Bone marrow (tissue), 2 donors: ENCODE results near the gene DYNLT1.
"Not testable (repeated sequence)": the region's sequence is repeated elsewhere in the genome, so short reads cannot be mapped to it uniquely, and the experiment has no call there.

Source experiments
- DNase-seq, 2 donors: peaks; one replicate each; lab custom pipeline; 2025; lab: John Stamatoyannopoulos, UW

Gene DYNLT1

DNA sequence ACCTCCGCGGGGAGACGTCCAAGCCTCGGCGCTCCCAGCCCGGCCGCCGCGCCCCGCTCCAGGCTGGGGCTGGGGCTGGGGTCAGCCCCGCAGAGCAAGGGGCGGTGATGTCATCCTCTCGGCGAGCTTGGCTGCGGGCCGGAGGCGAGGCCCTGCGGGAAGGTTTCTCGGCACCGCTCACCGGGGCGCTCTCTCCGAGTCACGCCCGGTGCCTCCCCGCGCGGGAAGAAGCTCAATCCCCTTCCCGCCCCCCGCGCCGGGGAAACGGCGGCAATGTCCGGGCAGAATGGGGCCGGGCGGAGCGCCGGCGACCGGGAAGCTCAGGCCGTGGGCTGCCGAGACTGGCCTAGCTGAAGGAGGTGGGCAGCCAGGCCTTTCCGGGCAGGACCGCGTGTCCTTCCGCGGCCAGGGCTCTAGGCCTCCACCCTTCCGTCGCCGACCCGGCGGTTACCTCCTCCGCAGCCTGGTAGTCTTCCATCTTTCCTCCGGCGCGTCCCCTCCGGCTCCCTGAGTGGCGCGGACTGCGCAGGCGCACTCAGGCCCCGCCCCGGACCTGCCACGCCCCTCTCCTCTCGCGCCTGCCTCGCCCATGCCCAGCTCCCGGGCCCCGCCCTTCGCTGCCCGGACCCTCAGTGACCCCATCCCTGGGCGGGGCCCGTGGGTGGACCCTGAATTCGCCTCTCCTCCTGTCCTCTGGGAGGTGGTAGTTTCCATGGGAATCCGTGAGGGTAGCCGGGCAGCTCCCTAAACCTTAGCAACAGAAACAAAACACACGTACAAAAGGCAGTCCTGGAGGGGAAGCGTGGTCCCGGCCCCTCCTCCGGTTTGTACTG is at the start of gene DYNLT1:
TSS of gene DYNLT1 (minus strand) at position 513 of the 833 bp plus-strand sequence. CDS start at position 478, 35 bp downstream.
- peak; percentile 67 to 81 for DNase-seq

DNA sequence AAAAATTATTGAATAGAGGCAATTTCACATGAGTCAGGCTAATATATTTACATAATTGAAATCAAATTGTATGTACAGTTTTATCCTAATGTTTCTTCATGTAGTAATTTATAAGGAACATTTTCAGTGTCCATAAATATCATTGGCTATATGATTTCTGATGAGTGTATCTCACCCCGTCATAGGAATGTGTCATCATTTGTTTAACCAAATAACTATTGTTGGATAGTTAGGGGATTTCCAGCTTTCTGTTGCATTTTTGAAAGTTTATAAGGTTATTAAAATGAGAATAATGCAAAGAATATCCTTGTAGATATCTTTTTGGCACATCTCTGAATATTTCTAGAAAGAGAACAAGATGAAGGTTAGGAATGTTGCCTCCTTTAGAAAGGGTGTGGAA is 44.3 kb upstream of the DYNLT1 start:
- DNase-seq = no peak

DNA sequence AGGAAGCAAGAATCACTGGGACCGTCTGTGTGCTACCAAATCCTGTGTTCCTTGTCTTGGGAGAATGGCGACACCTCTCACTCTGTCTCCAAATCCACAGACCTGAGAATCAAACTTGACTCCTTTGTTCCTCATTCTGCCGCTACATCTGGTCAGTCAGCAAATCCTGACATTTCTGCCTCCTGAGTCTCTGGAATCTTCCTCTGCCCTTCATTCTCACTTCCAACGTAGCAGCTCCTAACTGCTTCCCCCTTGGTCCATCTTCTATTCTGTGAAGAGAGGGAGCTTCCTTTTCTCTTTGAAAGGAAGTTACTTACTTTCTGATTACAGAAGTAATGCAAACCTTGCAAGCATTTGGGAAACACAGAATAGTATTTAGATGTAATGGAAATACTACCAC is 43.0 kb upstream of the DYNLT1 start:
- no peak for DNase-seq

DNA sequence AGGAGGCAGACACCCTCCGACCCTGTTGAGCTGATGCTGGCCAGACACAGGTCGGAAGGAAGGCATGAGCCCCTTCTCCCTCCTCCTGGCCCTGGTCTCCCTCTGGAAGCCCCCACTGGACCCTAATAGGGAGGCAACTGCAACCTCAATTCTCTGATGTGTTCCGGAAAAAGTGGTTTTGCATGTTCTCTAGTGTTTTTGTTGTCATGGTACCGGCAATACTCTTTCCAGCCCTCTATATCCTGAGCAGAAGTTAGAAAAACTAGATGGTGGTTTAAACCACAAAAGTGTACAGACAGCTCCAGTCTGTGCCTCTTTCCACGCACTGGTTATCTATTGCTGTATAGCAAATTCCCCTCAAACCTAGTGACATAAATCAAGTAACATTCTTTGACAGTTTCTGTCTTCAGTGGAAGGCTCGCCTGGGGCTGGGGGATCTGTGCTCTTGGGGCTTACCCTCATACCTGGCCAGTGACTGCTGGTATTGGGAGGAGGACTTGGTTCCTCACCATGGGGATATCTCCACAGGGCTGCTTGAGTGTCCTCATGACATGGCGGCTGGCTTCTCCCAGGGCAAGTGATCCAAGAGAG is 42.3 kb upstream of the DYNLT1 start:
- DNase-seq = peak in 1 of 2 donors; percentile 89

DNA sequence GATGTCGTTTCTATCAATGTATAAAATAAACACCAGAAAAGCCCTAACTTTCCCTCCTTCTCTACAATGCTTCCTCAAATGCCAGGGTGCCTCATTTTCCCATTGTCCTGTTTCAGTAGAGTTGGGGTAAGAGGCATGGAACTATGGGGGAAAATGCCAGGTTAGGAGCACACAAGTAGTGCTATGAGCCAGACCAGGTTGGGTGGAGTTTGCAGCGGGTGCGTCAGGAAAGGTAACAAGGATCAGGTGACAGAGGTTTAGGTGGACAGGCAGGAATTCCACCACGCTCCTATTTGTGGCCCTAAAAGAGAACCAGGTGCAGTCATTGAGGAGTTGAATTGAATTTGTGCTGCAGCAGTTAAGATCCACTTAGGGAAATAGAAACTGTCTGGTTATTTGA is 41.8 kb upstream of the DYNLT1 start:
- DNase-seq = no peak

DNA sequence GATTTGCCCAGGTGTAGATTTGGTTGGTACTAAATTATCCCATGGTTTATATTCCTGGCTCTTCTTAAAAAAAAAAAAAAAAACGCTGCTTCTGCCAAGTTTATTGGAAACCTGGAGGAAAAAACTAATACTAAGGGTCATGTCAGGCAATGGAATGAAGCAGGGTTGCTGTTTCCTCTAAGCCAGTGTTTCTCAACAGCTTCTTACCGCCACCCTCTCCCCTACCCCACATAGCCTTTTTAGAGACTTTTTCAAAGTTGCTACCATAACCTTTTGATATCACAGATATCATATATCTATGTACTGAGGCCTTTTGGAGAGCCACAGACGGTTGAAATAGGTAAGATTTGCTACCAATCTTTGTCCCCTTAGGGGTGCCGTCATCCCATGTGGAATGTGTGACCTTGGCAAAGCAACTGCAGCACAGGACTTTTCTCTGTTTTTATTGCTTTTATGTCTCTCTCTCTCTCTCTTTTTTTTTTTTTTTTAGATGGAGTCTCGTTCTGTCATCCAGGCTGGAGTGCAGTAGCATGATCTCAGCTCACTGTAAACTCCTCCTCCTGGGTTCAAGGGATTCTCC is 40.3 kb upstream of the DYNLT1 start:
- DNase-seq = no peak

DNA sequence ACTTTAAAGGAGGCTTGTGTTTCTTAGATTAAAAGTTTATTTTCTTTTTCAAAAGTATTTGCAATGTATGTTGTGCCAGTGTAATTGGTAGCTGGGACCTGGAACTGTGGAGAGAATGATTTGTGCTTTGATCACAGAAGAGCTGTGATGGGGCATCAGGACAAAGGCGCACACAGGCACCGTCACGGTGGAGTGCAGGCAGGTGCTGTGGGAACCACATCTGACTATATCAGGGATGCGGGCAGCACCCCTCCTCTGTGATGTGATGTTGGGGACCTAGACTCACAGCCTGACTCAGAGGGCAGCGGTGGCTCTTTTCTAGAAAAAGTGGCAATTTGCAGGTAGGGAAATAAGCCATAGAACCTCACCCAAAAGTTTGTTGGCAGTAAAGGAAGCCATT is 39.8 kb upstream of the DYNLT1 start:
- no peak for DNase-seq

DNA sequence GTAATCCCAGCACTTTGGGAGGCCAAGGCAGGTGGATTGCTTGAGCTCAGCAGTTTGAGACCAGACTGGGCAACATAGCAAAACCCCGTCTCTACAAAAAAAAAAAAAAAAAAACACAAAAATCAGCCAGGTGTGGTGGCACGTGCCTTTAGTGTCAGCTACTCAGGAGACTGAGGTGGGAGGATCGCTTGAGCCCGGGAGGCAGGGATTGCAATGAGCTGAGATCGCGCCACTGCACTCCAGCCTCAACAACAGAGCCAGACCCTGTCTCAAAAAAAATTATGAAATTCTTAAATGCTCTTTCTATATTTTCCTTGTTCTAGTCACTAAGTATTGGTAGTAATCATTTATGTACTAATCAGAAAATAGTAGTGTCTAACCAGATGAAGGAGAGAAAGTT is 35.9 kb upstream of the DYNLT1 start:
- DNase-seq = no peak

DNA sequence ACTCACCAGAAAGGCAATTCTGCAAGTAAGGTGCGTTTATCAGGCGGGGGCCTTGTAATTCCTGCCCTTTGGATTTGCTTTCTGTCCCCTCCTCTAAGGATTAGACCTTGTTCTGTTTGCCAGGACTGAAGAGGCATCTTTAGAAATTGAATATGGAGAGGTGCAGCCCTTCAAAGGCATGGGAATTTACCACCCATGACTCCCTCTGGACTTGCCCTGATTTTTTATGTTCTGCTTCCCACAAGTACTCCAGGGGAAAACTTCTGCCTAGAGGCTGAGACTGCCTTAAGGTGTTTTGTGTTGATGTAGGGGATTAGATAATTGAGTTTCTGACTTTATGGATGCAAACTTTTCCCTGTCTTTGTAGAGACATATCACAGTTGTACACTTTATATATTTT is 35.5 kb upstream of the DYNLT1 start:
- no peak for DNase-seq

DNA sequence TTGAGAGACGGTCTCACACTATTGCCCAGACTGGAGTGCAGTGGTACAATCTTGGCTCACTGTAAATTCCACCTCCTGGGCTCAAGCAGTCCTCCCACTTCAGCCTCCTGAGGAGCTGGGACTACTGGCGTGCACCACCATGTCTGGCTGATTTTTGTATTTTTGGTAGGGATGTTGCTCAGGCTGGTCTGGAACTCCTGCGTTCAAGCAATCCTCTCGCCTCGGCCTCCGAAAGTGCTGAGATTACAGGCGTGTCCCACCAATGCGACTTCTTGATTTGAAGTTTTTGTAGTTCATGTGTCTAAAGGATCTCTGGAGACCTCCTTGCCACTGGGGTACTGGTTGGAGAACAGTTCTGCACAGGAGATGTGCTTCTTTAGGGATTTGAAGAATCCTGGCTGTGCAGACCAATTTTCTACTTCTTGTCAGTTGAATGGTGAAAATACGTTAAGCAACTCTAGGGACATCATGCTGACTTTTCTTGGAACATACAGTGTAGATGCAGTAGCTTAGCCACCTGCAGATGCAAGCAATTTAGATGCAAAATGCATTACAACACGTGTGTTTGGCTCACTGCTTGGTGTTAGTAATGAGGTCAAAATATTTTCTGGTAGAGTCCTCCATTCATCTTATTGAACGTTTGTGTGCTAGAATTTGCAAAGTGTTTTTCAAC is 33.5 kb upstream of the DYNLT1 start:
- DNase-seq = no peak

DNA sequence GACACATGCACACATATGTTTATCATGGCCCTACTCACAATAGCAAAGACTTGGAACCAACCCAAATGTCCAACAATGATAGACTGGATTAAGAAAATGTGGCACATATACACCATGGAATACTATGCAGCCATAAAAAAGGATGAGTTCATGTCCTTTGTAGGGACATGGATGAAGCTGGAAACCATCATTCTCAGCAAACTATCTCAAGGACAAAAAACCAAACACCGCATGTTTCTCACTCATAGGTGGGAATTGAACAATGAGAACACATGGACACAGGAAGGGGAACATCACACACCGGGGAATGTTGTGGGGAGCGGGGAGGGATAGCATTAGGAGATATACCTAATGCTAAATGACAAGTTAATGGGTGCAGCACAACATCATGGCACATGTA is 32.6 kb upstream of the DYNLT1 start:
- not testable (repeated sequence) for DNase-seq

DNA sequence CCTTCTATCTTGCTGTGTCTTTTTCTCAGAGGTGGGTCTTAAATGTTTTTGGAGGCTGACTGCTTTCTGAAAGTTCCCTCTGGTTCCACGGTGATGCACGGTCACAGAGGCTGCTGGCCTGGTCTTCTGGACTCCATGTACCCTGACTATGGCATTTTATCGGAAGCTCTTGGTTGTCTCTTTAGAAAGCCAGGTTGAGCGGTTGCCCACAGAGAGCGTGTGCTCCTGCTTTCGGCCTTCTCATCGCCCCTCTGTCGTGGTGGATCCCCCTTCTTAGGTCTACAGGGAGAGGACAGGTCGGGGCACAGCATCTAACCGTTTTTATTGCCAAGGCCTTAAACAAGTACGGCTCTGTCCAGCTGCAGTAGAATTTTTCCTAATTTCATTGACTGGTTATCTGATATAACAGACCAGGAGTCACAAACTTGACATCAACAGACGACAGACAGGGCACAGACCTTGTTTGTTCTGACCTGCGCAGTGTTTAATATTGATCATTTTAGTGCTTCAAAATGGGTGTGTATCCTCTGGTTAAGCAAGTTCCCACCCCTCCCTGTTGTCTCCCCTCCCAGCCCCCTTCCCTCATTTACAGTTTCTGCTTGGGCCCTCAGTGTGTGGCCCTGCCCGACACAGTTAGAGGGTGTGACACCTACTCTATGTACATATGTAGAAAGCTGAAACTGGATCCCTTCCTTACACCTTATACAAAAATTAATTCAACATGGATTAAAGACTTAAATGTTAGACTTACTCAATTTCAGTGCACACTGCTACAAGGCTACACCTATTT is 30.0 kb upstream of the DYNLT1 start:
- DNase-seq = no peak

DNA sequence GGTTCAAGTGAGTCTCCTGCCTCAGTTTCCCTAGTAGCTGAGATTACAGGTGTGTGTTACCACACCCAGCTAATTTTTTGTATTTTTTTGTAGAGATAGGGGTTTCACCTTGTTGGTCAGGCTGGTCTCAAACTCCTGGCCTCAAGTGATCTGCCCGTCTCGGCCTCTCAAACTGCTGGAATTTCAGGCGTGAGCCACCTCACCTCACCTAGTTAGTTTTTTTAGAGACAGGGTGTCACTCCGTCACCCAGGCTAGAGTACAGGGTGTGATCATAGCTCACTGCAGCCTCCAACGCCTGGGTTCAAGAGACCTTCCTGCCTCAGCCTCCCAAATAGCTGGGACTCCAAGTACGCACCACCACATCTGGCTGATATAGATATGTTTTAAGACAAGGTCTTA is 28.2 kb upstream of the DYNLT1 start:
- no peak for DNase-seq

DNA sequence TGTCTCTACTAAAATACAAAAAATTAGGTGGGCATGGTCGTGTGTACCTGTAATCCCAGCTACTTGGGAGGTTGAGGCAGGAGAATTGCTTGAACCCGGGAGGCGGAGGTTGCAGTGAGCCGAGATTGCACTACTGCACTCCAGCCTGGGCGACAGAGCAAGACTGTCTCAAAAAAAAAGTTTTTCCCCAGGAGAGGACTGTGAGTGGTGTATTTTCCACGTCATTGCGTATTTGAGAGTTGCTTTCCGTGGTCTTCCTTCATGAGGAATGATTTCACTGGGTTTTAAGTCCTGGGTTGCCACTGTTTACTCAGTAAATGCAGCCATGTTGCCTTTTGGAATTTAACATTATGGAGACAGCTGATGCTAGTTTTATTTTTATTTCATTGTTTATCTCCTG is 27.6 kb upstream of the DYNLT1 start:
- DNase-seq = not testable (repeated sequence)

DNA sequence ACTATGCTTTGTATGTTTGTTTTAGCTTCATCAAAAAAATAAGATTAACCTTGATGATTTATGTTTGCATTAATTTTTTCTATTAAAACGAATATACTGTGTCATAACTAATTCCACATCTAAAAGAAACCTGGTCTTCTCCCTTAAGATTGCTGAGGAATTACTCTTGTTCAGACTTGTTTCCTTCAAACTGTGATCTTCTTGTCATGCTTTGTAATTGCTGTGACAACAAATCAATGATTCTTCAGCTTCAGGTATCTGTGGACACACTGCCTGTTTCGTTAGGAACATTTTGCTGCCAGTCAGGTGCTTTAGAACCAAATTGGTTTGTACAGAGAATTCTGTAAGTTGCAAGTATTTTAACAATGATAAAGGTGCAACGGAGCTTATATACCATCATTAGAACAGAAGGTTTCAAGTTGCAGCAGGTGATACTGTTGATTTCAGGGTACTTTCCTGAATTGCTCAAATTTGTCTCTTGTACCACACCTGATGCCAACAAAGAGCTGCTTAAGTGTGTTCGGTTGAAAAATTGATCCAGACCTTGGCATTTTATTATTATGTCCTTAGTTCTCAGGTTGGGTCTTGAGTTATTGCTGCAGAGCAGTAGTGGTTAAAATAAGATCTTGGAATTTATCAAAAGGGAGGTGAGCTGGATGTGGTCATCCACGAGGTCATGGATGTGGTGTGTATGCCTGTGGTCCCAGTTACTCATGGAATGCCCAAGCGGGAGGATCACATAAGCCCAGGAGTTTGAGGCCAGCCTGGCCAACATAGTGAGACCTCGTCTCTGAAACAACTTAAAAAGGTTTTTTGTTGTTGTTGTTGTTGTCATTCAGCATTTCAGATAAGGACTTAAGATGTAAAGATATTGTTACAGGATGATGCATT is 24.8 kb upstream of the DYNLT1 start:
- no peak for DNase-seq

DNA sequence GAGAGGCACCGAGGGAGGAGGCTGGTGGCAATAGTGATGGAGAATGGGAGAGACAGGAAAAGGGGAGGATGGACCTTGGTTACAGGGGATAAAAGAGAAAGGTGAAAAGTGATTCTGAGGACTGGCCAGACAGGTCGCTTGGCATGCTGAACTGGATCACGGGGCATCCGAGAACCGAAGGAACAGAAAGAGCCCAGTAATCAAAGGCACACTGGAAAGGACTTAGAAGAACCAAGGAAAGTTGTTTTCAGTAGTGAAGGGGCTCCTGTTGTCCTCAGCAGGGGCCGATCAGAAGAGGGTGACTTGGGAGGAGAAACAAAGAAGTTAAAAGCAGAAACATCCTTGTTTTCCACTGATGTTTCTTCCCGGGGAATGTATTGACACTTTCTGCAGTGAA is 24.2 kb upstream of the DYNLT1 start:
- DNase-seq = no peak

DNA sequence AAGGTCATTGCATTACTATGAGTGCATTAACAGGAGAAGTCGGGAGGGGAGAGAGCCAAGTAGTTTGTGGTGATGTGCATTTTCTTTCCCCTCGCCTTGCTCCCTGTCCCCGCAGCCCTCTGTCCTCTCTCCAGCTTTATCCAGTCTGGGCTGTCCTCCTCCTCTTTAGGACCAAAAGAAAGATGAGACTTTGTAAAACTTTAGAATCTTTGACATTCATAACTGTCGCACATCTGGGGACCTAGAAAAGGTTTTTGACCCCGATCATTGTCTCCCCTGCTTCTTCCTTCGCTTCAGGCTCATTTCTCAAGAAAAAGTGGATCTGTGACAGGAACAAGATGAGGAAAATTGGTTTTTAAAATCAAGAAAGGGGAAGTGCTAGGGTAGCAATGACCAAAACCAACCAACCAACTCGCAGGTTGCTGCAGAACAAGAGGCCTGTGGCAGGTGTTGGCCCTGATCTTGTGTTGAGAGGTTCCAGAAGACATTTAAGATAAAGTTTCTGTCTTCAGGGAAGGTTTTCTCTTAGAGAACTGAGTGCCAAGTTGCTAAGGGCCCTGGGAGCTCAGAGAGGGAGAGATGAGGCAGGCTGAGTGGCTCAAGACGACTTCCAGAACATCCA is 22.9 kb upstream of the DYNLT1 start:
- DNase-seq = no peak

DNA sequence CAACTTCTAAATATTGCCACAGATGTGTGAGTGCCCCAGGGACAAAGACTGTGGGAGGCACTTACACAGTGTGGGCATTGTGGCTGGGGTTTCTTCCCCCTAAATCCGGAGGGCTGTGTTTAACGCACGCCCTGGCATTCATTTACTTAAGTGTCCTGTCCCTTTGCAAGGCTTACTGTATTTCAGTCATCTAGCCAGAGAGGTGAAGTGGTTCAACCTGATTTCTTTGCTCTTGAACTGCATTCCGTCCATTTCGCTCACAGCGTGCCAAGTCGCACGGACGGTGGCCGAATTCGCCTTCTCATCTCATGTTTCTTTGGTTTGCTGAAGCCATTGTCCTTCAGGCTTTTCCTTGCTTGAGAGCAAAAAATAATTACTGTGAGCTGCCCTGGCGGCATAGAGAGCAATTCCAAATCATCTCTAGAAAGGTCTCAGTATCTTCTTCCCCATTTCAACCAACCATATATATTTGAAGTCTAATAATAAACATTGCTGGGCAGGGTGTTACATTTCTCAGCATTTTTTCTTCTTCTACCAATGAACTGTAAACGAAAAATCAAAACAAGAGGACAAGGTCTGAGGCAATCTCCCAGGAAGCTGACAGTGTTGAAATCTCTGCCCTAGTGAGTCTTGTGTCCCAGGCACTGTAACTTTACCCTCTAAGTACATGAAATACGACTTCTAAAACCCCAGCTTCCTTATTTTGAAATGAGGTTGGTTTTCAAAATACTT is 22.3 kb upstream of the DYNLT1 start:
- peak in 1 of 2 donors; percentile 85 for DNase-seq

DNA sequence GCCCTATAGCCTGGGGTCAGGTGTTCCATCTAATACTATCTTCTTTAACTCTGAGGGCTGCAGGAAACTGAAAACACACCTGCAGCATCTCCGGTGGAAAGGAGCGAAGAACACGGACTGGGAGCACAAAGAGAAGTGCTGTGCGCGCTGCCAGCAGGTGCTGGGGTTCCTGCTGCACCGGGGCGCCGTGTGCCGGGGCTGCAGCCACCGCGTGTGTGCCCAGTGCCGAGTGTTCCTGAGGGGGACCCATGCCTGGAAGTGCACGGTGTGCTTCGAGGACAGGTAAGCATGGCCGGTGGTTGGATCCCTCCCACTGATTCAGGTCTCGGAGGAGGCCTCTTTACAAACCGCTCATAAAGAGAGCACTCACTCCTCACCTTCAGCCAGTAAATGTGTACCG is 20.8 kb upstream of the DYNLT1 start:
- DNase-seq = no peak
